ENCODE data around the gene C19orf38. TPM values are rescaled to one million over a fixed set of nuclear protein-coding genes. Genes with fewer than 3 reads are reported as not detected.

C19orf38 gene
- total and polyA plus RNA-seq, 7 experiments from 2014 or later: 1.4 to 50.5 (median 2.8) TPM

GRCh38 chr19:10820173-10820572 is 28.0 kb upstream of the C19orf38 start:
- ATAC-seq: no peak
- ChIA-PET POLR2A (no interaction called here), CTCF (interaction anchor here (1.6 to 2.9 kb wide), 2 partner anchors 57 to 104 kb away, joined by 3 to 8 read pairs; no protein-coding TSS in a partner anchor)
- H3K4me3 Mint-ChIP-seq: no peak overlapping the region
- Histone ChIP-seq H3K4me1 (ENCODE audit: control insufficient read depth in 2 of 2, insufficient read depth in 2 of 2, low read length in 2 of 2) (peaks cover 0 to 7% of the 10 kb centered on the region in 2 donors), H3K27ac (ENCODE audit: low read depth, low read length) (no peak overlapping the region), H3K9me3 (ENCODE audit: control insufficient read depth in 2 of 3, low read length in 3 of 3) (no peaks in the 10 kb centered on the region), H3K4me3 (ENCODE audit: low read length) (no peak overlapping the region), H3K36me3 (ENCODE audit: control insufficient read depth in 2 of 3, insufficient read depth in 3 of 3, low read length in 3 of 3) (peaks cover 6 to 73% (median 14%) of the 10 kb centered on the region in 3 experiments), H3K27me3 (ENCODE audit: control insufficient read depth in 2 of 2, insufficient read depth in 2 of 2, low read length in 2 of 2) (no peaks in the 10 kb centered on the region)
- H3K4me1 Mint-ChIP-seq: peaks cover 0 to 9% (median 0%) of the 10 kb centered on the region in 7 donors
- intact Hi-C loops (cut with micrococcal nuclease): loop anchor here in 1 of 2 donors (1.0 kb wide), 1 partner anchor 103 kb away; no protein-coding TSS in a partner anchor
- H3K36me3 Mint-ChIP-seq: peaks cover 0 to 34% (median 9%) of the 10 kb centered on the region in 5 donors
- DNase-seq: no peak
- peaks cover 0 to 2% (median 0%) of the 10 kb centered on the region in 11 donors for H3K9me3 Mint-ChIP-seq
- peak overlapping the region in 7 of 9 donors; percentile 2 to 88 (median 71) for H3K27ac Mint-ChIP-seq
- no peaks in the 10 kb centered on the region for H3K27me3 Mint-ChIP-seq

- intact Hi-C loops (cut with micrococcal nuclease): no loop called here
- Mint-ChIP-seq H3K27ac (peak overlapping the region in 1 of 9 donors; percentile 5), H3K27me3 (no peaks in the 10 kb centered on the region), H3K4me1 (peaks cover 0 to 11% (median 0%) of the 10 kb centered on the region in 7 donors), H3K9me3 (peaks cover 0 to 2% (median 0%) of the 10 kb centered on the region in 11 donors), H3K36me3 (peaks cover 0 to 40% (median 13%) of the 10 kb centered on the region in 5 donors), H3K4me3 (no peak overlapping the region)
- ChIA-PET CTCF (no interaction called here), POLR2A (interaction anchor here (0.9 kb wide), 1 partner anchor 12 kb away, joined by 4 read pairs; the partner anchor contains the start of gene TMED1)
- Histone ChIP-seq H3K36me3 (ENCODE audit: control insufficient read depth in 2 of 3, insufficient read depth in 3 of 3, low read length in 3 of 3) (peaks cover 6 to 80% (median 16%) of the 10 kb centered on the region in 3 experiments), H3K27ac (ENCODE audit: low read depth, low read length) (no peak overlapping the region), H3K27me3 (ENCODE audit: control insufficient read depth in 2 of 2, insufficient read depth in 2 of 2, low read length in 2 of 2) (no peaks in the 10 kb centered on the region), H3K9me3 (ENCODE audit: control insufficient read depth in 2 of 3, low read length in 3 of 3) (no peaks in the 10 kb centered on the region), H3K4me1 (ENCODE audit: control insufficient read depth in 2 of 2, insufficient read depth in 2 of 2, low read length in 2 of 2) (no peaks in the 10 kb centered on the region), H3K4me3 (ENCODE audit: low read length) (no peak overlapping the region)
- no peak for ATAC-seq
- no peak for DNase-seq
Observed at GRCh38 chr19:10823690-10824089, 24.5 kb upstream of the C19orf38 start.

GRCh38 chr19:10826231-10826630 is 22.0 kb upstream of the C19orf38 start:
- ChIA-PET POLR2A (no interaction called here), CTCF (no interaction called here)
- no peak for ATAC-seq
- H3K9me3 Mint-ChIP-seq: no peaks in the 10 kb centered on the region
- peaks cover 0 to 3% (median 0%) of the 10 kb centered on the region in 7 donors for H3K4me1 Mint-ChIP-seq
- no peaks in the 10 kb centered on the region for H3K4me1 ChIP-seq (ENCODE audit: control insufficient read depth in 2 of 2, insufficient read depth in 2 of 2, low read length in 2 of 2)
- no peaks in the 10 kb centered on the region for H3K27me3 ChIP-seq (ENCODE audit: control insufficient read depth in 2 of 2, insufficient read depth in 2 of 2, low read length in 2 of 2)
- peaks cover 0 to 26% (median 4%) of the 10 kb centered on the region in 5 donors for H3K36me3 Mint-ChIP-seq
- no peak for DNase-seq
- H3K4me3 ChIP-seq (ENCODE audit: low read length): no peak overlapping the region
- no peak overlapping the region for H3K4me3 Mint-ChIP-seq
- intact Hi-C loops (cut with micrococcal nuclease): no loop called here
- no peaks in the 10 kb centered on the region for H3K27me3 Mint-ChIP-seq
- H3K9me3 ChIP-seq (ENCODE audit: control insufficient read depth in 2 of 3, low read length in 3 of 3): no peaks in the 10 kb centered on the region
- peak overlapping the region in 1 of 9 donors; percentile 34 for H3K27ac Mint-ChIP-seq
- peaks cover 0 to 85% (median 7%) of the 10 kb centered on the region in 3 experiments for H3K36me3 ChIP-seq (ENCODE audit: control insufficient read depth in 2 of 3, insufficient read depth in 3 of 3, low read length in 3 of 3)
- H3K27ac ChIP-seq (ENCODE audit: low read depth, low read length): peak overlapping the region; percentile 7

- ChIA-PET CTCF (no interaction called here), POLR2A (no interaction called here)
- no peak for ATAC-seq
- intact Hi-C loops (cut with micrococcal nuclease): no loop called here
- H3K4me1 Mint-ChIP-seq: peaks cover 0 to 2% (median 0%) of the 10 kb centered on the region in 7 donors
- H3K4me3 Mint-ChIP-seq: no peak overlapping the region
- no peaks in the 10 kb centered on the region for H3K4me1 ChIP-seq (ENCODE audit: control insufficient read depth in 2 of 2, insufficient read depth in 2 of 2, low read length in 2 of 2)
- H3K27ac ChIP-seq (ENCODE audit: low read depth, low read length): no peak overlapping the region
- no peak overlapping the region for H3K27ac Mint-ChIP-seq
- no peak overlapping the region for H3K4me3 ChIP-seq (ENCODE audit: low read length)
- H3K27me3 Mint-ChIP-seq: no peaks in the 10 kb centered on the region
- H3K36me3 ChIP-seq (ENCODE audit: control insufficient read depth in 2 of 3, insufficient read depth in 3 of 3, low read length in 3 of 3): peaks cover 0 to 85% (median 7%) of the 10 kb centered on the region in 3 experiments
- DNase-seq: no peak
- H3K36me3 Mint-ChIP-seq: peaks cover 0 to 22% (median 4%) of the 10 kb centered on the region in 5 donors
- no peaks in the 10 kb centered on the region for H3K9me3 Mint-ChIP-seq
- H3K27me3 ChIP-seq (ENCODE audit: control insufficient read depth in 2 of 2, insufficient read depth in 2 of 2, low read length in 2 of 2): no peaks in the 10 kb centered on the region
- no peaks in the 10 kb centered on the region for H3K9me3 ChIP-seq (ENCODE audit: control insufficient read depth in 2 of 3, low read length in 3 of 3)
Observed at GRCh38 chr19:10826846-10827245, 21.4 kb upstream of the C19orf38 start.

- Mint-ChIP-seq H3K27ac (no peak overlapping the region), H3K4me1 (peaks cover 0 to 2% (median 0%) of the 10 kb centered on the region in 7 donors), H3K36me3 (peaks cover 0 to 18% (median 4%) of the 10 kb centered on the region in 5 donors), H3K9me3 (no peaks in the 10 kb centered on the region), H3K27me3 (no peaks in the 10 kb centered on the region), H3K4me3 (no peak overlapping the region)
- H3K27ac ChIP-seq (ENCODE audit: low read depth, low read length): no peak overlapping the region
- H3K27me3 ChIP-seq (ENCODE audit: control insufficient read depth in 2 of 2, insufficient read depth in 2 of 2, low read length in 2 of 2): no peaks in the 10 kb centered on the region
- ChIA-PET POLR2A (no interaction called here), CTCF (interaction anchor here (1.3 kb wide), 1 partner anchor 112 kb away, joined by 5 read pairs; the partner anchor contains the start of gene DNM2)
- peaks cover 0 to 85% (median 2%) of the 10 kb centered on the region in 3 experiments for H3K36me3 ChIP-seq (ENCODE audit: control insufficient read depth in 2 of 3, insufficient read depth in 3 of 3, low read length in 3 of 3)
- no peak overlapping the region for H3K4me3 ChIP-seq (ENCODE audit: low read length)
- no peak for DNase-seq
- ATAC-seq: no peak
- H3K9me3 ChIP-seq (ENCODE audit: control insufficient read depth in 2 of 3, low read length in 3 of 3): no peaks in the 10 kb centered on the region
- no peaks in the 10 kb centered on the region for H3K4me1 ChIP-seq (ENCODE audit: control insufficient read depth in 2 of 2, insufficient read depth in 2 of 2, low read length in 2 of 2)
- intact Hi-C loops (cut with micrococcal nuclease): loop anchor here in 1 of 2 donors (1.0 kb wide), 1 partner anchor 35 kb away; no protein-coding TSS in a partner anchor
Observed at GRCh38 chr19:10828981-10829821, 19.0 kb upstream of the C19orf38 start.

GRCh38 chr19:10829967-10830366 is 18.2 kb upstream of the C19orf38 start:
- peaks cover 0 to under 1% of the 10 kb centered on the region in 2 donors for H3K4me1 ChIP-seq (ENCODE audit: control insufficient read depth in 2 of 2, insufficient read depth in 2 of 2, low read length in 2 of 2)
- intact Hi-C loops (cut with micrococcal nuclease): no loop called here
- DNase-seq: no peak
- POLR2A ChIA-PET: no interaction called here
- no peak overlapping the region for H3K27ac Mint-ChIP-seq
- H3K36me3 ChIP-seq (ENCODE audit: control insufficient read depth in 2 of 3, insufficient read depth in 3 of 3, low read length in 3 of 3): peaks cover 0 to 78% (median 2%) of the 10 kb centered on the region in 3 experiments
- ATAC-seq: no peak
- H3K9me3 Mint-ChIP-seq: no peaks in the 10 kb centered on the region
- no peaks in the 10 kb centered on the region for H3K27me3 Mint-ChIP-seq
- H3K27ac ChIP-seq (ENCODE audit: low read depth, low read length): no peak overlapping the region
- no peaks in the 10 kb centered on the region for H3K9me3 ChIP-seq (ENCODE audit: control insufficient read depth in 2 of 3, low read length in 3 of 3)
- H3K4me3 Mint-ChIP-seq: no peak overlapping the region
- H3K36me3 Mint-ChIP-seq: peaks cover 0 to 14% (median 4%) of the 10 kb centered on the region in 5 donors
- CTCF ChIA-PET: interaction anchor here (1.3 kb wide), 1 partner anchor 113 kb away, joined by 5 read pairs; the partner anchor contains the start of gene DNM2
- no peaks in the 10 kb centered on the region for H3K27me3 ChIP-seq (ENCODE audit: control insufficient read depth in 2 of 2, insufficient read depth in 2 of 2, low read length in 2 of 2)
- peaks cover 0 to 2% (median 0%) of the 10 kb centered on the region in 7 donors for H3K4me1 Mint-ChIP-seq
- no peak overlapping the region for H3K4me3 ChIP-seq (ENCODE audit: low read length)
